ENCODE measurements around the gene GPATCH8.

- TF ChIP-seq RFX5 (IDR thresholded peaks at IDR 0.05; ENCODE audit: borderline replicate concordance, low read depth, low read length) (no peak), CTCF (IDR thresholded peaks at IDR 0.05; ENCODE audit: control extremely low read depth in 1 of 3, insufficient read depth in 1 of 3, low read depth in 1 of 3, low read length in 3 of 3) (no peak), BRCA1 (IDR thresholded peaks at IDR 0.05; ENCODE audit: low read depth, low read length) (no peak)
These were observed 108.4 kb downstream of the GPATCH8 start for GRCh38 chr17:44394833-44395232.

Data from H1 (cell line).